AG20443 (cell line): Measurements from ENCODE around the gene UBA52.
A peak's percentile ranks its signal among the peaks of the same experiment; 100 is the strongest.
"Not testable (repeated sequence)": the region's sequence is repeated elsewhere in the genome, so short reads cannot be mapped to it uniquely, and the experiment has no call there.

ENCODE experiments used
- DNase-seq: peaks from one replicate; pipeline ENCODE4 v3.0.0; 2012; ENCODE audit warnings: low spot score, mixed read lengths

The UBA52 gene

GRCh38 chr19:18557411-18558201 is 14.1 kb upstream of the UBA52 start, which contains the start of gene KXD1:
KXD1 (plus strand) TSS chr19:18557870; CDS start chr19:18562057, 4,187 bp downstream.
- peak; percentile 98 for DNase-seq

- no peak for DNase-seq
Observed at GRCh38 chr19:18558202-18558555, 13.5 kb upstream of the UBA52 start.

DNA sequence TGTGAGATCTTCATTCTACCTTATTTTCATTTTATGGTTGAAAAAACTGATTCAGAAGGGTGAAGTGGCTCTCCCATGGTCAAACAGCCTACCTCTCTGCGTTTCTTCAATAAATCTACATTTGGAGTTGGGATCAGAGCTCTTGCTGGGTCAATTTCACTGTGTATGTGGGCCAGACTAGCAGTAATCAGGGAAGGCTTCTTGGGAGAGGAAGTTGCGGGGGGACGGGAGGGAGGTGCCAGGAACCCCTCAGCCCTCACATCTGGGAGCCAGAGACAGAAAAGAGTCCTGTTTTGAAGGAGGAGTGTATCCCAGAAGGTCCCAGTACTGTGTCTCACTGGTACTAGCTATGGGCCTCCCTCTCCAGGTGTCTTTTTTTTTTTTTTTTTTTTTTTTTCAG is 13.1 kb upstream of the UBA52 start:
- no peak for DNase-seq

DNA sequence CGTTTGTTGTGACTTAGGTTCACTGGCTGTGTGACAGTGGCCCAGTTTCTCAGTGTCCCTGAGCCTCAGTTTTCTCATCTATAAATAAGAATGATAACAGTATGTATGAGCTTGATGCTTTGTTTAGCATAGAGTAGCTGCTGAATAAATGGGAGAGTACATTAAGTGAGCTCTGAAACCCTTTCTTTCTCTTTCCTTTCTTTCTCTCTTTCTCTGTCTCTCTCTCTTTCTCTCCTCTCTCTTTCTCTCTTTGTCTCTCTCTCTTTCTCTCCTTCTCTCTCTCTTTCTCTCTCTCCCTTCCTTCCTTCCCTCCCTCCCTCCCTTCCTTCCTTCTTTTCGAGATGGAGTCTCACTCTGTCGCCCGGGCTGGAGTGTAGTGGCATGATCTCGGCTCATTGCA is 12.0 kb upstream of the UBA52 start:
- no peak for DNase-seq

DNA sequence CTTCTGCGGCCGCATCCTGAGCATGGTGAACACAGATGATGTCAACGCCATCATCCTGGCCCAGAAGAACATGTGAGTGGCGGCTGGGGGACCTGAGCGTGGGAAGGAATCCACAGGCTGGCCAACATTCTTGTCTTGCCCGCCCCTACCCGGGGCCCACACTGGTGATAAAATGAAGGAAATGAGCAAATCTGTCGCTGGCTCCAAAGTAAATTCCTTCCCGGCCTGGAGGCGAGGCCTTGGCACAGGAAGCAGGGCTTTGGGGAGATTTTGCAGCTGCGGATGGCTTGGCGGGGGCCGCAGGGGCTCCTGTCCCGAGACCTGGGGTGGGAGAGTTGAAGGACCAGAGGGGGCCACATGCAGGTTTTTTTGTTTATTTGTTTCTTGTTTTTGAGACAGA is 9.6 kb upstream of the UBA52 start:
- no peak for DNase-seq

GRCh38 chr19:18566953-18567352 is 4.7 kb upstream of the UBA52 start:
- no peak for DNase-seq

GRCh38 chr19:18568367-18568766 is 3.3 kb upstream of the UBA52 start:
- no peak for DNase-seq

DNA sequence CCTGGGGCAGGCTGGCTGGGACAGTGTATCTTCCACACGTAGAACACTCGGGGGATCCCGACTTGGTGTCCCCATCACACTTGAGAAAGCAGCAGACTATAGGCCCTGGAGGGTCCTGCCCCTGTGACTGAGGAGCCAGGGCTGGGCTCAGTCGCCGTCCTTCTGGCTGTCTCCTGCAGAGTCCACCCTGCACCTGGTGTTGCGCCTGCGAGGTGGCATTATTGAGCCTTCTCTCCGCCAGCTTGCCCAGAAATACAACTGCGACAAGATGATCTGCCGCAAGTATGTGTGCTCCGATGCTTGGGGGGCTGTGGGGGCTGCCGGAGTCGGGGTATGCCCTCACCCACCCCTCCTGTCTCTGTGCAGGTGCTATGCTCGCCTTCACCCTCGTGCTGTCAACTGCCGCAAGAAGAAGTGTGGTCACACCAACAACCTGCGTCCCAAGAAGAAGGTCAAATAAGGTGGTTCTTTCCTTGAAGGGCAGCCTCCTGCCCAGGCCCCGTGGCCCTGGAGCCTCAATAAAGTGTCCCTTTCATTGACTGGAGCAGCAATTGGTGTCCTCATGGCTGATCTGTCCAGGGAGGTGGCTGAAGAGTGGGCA is 3.1 kb downstream of the UBA52 start:
- DNase-seq = no peak

GRCh38 chr19:18576383-18576782 is 4.7 kb downstream of the UBA52 start:
- DNase-seq = no peak

DNA sequence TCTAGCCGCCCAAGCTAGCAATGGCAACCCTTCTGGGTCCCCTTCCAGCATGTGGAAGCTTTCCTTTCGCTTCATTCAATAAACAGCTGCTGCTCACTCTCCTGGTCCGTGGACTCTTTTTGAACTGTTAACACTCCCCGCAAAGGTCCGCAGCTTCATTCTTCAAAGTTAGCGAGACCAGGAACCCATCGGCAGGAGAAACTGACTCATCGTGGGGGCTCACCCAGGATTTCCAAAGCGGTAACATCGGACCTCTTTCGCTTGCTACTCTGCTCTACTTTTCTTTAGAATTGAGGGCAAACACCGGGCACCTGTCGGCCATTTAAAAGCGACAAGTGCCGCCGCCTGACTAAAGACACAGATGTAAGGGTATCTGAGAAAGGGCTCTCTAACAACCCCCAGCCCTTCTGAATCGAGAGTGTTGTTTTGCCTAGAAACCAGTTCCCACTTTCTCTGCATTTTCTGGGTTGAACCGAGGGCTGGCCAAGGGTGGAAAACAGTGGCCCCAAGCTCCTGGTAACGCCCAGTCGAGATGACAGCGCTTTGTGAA is 5.8 kb downstream of the UBA52 start:
- no peak for DNase-seq

DNA sequence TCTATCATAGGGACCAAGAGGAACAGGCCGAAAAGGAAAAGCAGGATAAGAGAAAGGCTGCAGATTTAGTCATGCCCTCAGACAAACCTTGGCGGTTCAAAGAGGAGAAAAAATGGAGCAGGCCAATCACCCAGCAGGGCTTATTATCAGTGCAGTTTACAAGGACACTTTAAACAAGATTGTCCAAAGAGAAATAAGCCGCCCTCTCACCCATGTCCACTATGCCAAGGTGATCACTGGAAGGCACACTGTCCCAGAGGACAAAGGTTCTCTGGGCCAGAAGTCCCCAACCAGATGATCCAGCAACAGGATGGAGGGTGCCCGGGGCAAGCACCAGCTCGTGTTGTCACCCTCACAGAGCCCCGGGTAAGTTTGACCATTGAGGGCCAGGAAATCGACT is 8.7 kb downstream of the UBA52 start:
- DNase-seq = no peak

DNA sequence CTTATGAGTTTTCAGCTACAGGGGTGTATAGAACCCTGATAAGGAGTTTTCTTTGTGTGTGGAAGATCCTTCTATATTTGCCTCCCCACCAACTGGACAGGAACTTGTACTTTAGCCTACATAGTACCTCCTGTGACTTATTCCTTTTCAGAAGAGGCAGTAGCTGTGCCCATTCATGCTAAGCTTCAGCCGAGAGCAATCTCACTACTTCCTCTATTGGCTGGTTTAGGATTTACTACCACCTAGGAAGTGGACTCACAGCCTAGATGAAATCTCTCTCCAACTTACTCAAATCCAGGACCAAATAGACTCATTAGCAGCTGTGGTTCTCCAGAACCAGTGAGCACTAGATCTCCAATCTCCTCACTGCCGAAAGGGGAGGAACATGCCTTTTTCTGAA is 14.6 kb downstream of the UBA52 start:
- no peak for DNase-seq

GRCh38 chr19:18587561-18587960 is 15.9 kb downstream of the UBA52 start:
- DNase-seq = no peak

DNA sequence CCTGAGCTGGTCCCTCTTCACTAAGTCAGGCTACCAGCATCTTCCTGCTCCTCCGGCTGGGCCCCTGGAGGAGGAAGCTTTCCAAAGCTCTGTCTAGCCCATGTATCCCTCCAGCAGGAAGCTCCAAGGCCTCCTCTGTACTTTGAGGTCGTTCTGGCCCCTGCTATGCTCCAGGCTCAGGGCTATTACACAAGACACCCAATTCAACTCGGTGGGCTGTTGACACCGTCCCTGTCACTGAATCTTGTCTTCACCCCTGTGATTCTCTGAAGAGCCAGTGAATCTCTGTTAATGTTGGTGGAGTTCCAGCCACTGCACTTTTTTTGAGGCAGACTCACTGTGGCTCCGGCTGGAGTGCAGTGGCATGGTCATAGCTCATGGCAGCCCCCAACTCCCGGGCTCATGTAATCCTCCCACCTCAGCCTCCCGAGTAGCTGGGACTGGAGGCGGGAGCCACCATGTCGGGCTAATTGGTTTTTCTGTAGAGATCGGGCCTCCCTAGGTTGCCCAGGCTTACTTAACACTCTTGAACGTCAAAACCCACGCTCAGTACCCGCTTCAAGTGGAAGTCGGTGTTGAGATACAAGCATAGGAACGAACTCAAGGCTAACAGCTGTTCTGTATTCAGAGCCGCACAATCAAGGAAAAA is 16.4 kb downstream of the UBA52 start:
- no peak for DNase-seq

DNA sequence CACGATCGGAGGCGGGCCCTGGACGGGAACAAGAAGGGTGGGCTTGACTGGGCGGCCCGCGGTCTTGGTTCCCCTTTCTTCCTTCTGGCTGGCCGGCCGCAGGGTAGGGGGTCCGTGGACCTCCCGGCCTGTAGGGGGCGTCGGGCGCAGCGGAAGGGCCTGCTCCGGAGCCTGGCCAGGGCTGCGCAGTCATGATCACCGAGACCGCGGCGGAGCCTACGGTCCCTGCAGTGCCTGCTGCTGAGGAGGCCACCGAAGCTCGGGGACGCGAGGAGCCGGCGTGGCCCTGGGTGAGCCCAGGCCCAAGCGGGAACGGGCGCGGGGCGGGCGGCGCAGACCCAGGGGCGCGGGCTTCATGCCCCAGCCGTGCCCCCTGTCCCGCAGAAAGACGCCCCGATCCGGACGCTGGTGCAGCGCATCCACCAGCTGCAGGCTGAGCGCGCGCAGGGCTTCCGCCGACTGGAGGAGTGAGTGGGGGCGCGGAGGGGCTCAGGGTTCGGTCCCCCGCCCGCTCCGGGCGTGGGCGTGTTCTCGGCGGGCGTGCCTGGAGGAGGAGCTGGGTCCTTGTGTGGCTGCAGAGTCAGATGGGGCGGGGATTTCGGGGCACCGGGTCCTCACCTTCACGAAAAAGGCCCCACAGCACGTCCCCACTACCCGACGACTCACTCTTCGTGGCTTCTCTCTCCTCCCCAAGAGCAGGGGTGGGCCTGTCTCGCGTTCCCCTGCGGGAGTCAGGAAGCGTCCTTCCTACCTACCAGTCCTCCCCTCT is 17.1 kb downstream of the UBA52 start, which contains the start of gene REX1BD:
Gene REX1BD, plus strand, starts transcription at position 188 of the 769 bp plus-strand sequence. Its CDS starts 4 bp downstream, at position 192.
- DNase-seq = peak; percentile 89

DNA sequence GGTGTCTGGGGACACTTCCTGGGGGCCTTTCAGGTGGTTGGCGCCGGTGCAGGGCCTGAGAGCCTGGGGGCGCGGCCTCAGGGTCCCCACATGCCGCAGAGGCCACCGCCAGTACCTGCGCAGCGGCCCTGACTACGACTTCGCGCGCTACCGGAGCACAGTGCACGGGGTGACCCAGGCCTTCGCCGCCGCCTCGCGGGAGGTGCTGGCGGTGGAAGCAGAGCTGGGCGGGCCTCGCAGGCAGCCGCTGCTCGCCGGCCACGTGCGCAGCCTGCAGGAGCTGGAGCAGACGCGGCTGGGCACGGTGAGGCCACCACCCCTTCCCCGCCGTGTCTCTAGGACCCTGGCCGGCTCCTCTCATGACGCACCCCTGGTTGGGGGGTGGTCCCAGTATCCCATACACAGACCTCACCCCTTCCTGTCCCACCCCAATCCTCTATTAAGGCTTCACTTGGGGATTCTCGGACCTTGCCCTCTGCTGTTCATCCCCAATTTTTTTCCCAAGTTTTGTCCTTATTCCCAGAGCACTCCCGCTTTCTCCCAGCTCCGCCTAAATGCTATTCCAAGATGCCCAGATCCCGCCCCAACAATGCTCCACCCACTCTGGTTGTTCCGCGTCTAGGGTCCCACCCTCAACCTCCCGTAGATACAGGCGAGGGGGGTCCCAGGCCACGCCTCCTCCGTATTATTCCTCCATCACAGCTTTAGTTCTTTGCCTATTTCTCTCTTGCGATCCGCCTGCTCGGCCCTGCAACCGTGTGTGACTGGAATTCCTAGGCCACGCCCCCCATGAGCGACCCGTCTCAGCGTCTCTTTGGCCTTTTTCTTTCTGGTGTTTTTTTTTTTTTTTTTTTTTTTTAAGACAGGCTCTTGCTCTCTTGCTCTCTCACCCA is 18.0 kb downstream of the UBA52 start:
- peak; percentile 82 for DNase-seq

DNA sequence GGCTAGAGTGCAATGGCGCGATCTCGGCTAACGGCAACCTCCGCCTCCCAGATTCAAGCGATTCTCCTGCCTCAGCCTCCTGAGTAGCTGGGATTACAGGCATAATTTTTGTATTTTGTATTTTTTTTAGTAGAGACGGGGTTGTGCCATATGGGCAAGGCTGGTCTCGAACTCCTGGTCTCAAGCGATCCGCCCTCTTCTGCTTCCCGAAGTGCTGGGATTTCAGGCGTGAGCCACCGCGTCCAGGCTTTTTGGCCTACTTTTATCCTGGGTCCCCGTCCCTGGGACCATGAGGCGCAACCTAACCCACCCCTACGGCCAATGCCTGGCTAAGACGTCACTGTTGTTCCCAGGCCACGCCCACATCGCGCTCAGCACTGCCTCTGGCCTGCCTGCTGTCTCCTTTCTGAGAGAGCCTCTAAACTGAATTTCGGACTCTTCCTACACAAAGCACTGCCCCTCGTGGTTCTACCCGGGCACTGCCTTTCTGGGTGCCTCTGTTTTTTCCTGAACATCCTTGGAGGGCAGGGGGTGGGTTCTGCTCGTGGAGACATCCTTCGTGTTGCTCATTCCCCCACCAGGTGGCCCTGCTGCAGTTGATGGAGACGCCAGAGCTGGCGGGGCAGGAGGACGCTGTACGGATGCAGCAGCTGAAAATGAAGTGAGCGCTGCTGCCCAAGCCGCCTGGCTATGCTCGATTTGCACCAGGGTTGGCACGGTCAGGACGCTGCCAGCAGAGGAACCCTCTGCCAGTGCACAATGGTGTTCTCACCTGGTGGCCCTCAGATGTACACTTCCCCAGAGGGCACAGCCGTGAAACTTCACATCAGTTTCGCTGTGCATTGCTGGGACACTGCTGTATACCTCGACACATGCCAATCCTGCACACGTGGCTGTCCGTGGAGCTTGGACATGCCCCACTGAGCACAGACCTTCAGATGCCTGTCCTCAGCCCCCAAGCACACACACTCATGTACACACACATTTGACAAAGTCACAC is 18.9 kb downstream of the UBA52 start:
- DNase-seq = no peak

DNA sequence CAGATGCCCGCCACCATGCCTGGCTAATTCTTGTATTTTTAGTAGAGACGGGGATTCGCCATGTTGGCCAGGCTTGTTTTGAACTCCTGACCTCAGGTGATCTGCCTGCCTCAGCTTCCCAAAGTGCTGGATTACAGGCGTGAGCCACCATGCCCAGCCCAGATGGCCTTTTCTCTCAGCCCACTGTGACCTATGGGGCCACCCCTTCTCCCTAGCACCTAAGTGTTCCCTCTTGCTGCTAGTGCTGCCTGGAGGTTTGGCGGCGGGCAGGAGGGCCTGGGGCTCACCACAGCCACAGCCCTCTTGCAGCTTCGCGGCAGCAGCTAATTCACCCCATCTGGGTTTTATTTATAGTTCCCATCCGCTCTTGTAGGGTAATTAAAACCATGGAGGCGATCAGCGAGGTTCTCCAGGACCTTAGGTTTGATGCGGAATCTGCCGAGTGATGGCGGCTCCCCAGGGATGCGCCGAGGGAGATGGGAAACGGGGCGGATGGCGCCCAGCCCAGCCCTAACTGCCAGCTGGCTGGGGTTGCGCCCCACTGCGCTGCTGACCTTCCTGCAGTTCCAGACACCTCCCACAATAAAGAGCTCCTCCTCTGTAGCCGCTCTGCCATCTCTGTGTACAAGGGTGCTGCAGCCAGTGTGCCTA is 20.2 kb downstream of the UBA52 start:
- DNase-seq = no peak

DNA sequence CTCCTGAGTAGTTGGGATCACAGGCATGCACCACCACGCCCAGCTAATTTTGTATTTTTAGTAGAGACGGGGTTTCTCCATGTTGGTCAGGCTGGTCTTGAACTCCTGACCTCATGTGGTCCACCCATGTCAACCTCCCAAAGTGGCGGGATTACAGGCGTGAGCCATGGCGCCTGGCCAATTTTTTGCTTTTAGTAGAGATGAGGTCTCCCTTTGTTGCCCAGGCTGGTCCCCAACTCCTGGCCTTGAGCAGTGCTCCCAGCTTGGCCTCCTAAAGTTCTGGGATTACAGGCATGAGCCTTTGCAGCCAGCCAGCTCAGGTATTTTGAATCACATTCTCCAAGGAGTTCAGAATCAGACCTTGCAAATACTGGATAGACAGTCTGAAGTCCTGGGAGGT is 21.1 kb downstream of the UBA52 start:
- DNase-seq = not testable (repeated sequence)
